K562 (cell line): ENCODE results near the gene ITPRIPL1. TPM values are rescaled to one million over a fixed set of nuclear protein-coding genes. Genes with fewer than 3 reads are reported as not detected.
A peak's percentile ranks its signal among the peaks of the same experiment; 100 is the strongest.

Experiments
- EZH2 ChIP-seq: IDR thresholded peaks from 2 replicates; pipeline ENCODE4 v1.6.1; 2012; ENCODE audit warnings: low read depth, mild to moderate bottlenecking, inconsistent platforms, low read length, borderline replicate concordance
- FOXK2 ChIP-seq, 2 experiments: fragments of 450-650 bp; IDR thresholded peaks in 1 of 2; conservative IDR thresholded peaks in 1 of 2; 2 replicates each; pipeline ENCODE4 v1.6.1; 2016; ENCODE audit warnings: low read depth in 2 of 2, mild to moderate bottlenecking in 1 of 2
- HMG20A ChIP-seq: fragments of 450-650 bp; formaldehyde crosslinking; conservative IDR thresholded peaks from 2 replicates; pipeline ENCODE4 v1.4.0; 2020; ENCODE audit warnings: mild to moderate bottlenecking, mixed read lengths
- ILF3 ChIP-seq: fragments of 450-650 bp; IDR thresholded peaks from 2 replicates; pipeline ENCODE4 v1.6.1; 2018; ENCODE audit warnings: antibody characterized with exemption, mild to moderate bottlenecking, moderate library complexity, borderline replicate concordance
- KAT2B ChIP-seq: IDR thresholded peaks from one replicate; pipeline ENCODE4 v1.6.1; 2012; ENCODE audit warnings: low read depth, mild to moderate bottlenecking, control low read depth, inconsistent platforms, low read length, moderate library complexity
- KHSRP ChIP-seq: fragments of 450-650 bp; IDR thresholded peaks from 2 replicates; pipeline ENCODE4 v1.6.1; 2017
- KLF10 ChIP-seq: fragments of 250-450 bp; sonication (Bioruptor Pico); IDR thresholded peaks from 2 replicates; pipeline ENCODE4 v1.6.1; 2021; ENCODE audit warnings: matching md5 sums
- NCOA6 ChIP-seq: fragments of 450-650 bp; IDR thresholded peaks from 2 replicates; pipeline ENCODE4 v1.6.1; 2017; ENCODE audit warnings: mild to moderate bottlenecking
- ZNF143 ChIP-seq: sonication (generic); formaldehyde crosslinking; IDR thresholded peaks from 2 replicates; pipeline ENCODE4 v1.9.0; 2022; ENCODE audit warnings: mild to moderate bottlenecking, missing genetic modification reagents
- ZNF146 ChIP-seq: IDR thresholded peaks from one replicate; pipeline ENCODE4 v1.6.1; 2018; ENCODE audit warnings: missing compliant biosample characterization; ENCODE audit not compliant: unreplicated experiment
- ZNF3 ChIP-seq: fragments of 250-450 bp; sonication (Bioruptor Pico); IDR thresholded peaks from 2 replicates; pipeline ENCODE4 v1.5.0; 2021; ENCODE audit warnings: mild to moderate bottlenecking, moderate library complexity
- ZNF384 ChIP-seq: IDR thresholded peaks from 2 replicates; pipeline ENCODE4 v1.6.1; 2012; ENCODE audit warnings: low read depth, low read length, improper control_type of control experiment
- ZNF778 ChIP-seq: fragments of 450-650 bp; formaldehyde crosslinking; IDR thresholded peaks from 2 replicates; pipeline ENCODE4 v1.4.0; 2020; ENCODE audit warnings: mild to moderate bottlenecking, moderate library complexity
- polyA plus RNA-seq, 8 experiments: library from polyadenylated mRNA; depleted of rRNA in 4 of 8; stranded (reverse) in 5 of 8; unstranded in 3 of 8; fragments of >200 nt; fragmentation: Nextera tagmentation in 2 of 8; fragmentation: Illumina TruSeq in 1 of 8; extraction: Ambion mirVana in 2 of 8; extraction: Trizol in 1 of 8; gene quantifications; 2 replicates each; pipeline versions ENCODE4 v1.2.1 to v1.2.3, GENCODE V29; 2011 to 2014; ENCODE audit warnings: inconsistent platforms in 1 of 8, missing spikeins in 1 of 8
- total RNA-seq, 7 experiments: library from RNA; depleted of rRNA in 6 of 7; stranded (reverse); fragments of >200 nt in 6 of 7; fragmentation: Illumina TruSeq in 2 of 7; extraction: Trizol in 2 of 7; gene quantifications; 2 replicates each; pipeline versions ENCODE4 v1.2.1 to v1.2.3, GENCODE V29; 2011 to 2021; ENCODE audit warnings: low replicate concordance in 1 of 7
- TF ChIP-seq, protein P1 (sequence below): IDR thresholded peaks from 2 replicates; pipeline ENCODE4 v1.6.1; 2011; ENCODE audit warnings: borderline replicate concordance, low read depth, mild to moderate bottlenecking, moderate library complexity, low read length; ENCODE audit not compliant: insufficient read depth, poor library complexity, severe bottlenecking
- TF ChIP-seq, protein P2 (sequence below), 2 experiments: IDR thresholded peaks; 2 replicates each; pipeline ENCODE4 v1.6.1; 2011; ENCODE audit warnings: borderline replicate concordance in 1 of 2, control low read depth in 1 of 2, low read depth in 1 of 2, low read length in 1 of 2, mild to moderate bottlenecking in 1 of 2, mixed read lengths in 1 of 2, moderate library complexity in 1 of 2; ENCODE audit not compliant: insufficient read depth in 1 of 2, insufficient read length in 1 of 2, poor library complexity in 1 of 2, severe bottlenecking in 1 of 2; ENCODE audit errors: extremely low read depth in 1 of 2
- TF ChIP-seq, protein P3 (sequence below): fragments of 250-450 bp; sonication (Bioruptor Pico); IDR thresholded peaks from 2 replicates; pipeline ENCODE4 v1.5.0; 2021; ENCODE audit warnings: mild to moderate bottlenecking, moderate library complexity
- TF ChIP-seq, protein P4 (sequence below): sonication (generic); formaldehyde crosslinking; IDR thresholded peaks from 2 replicates; pipeline ENCODE4 v1.9.0; 2022; ENCODE audit warnings: mild to moderate bottlenecking, missing genetic modification reagents
- TF ChIP-seq, protein P5 (sequence below): fragments of 250-450 bp; sonication (Bioruptor Pico); IDR thresholded peaks from 2 replicates; pipeline ENCODE4 v1.4.0; 2020; ENCODE audit warnings: mild to moderate bottlenecking

The ITPRIPL1 gene
- total and polyA plus RNA-seq, 9 of the 15 experiments (the other 6 are each of a cell fraction or from before 2014, with no cell fraction given), result 0.99 to 9.0 (median 6.4) TPM

DNA sequence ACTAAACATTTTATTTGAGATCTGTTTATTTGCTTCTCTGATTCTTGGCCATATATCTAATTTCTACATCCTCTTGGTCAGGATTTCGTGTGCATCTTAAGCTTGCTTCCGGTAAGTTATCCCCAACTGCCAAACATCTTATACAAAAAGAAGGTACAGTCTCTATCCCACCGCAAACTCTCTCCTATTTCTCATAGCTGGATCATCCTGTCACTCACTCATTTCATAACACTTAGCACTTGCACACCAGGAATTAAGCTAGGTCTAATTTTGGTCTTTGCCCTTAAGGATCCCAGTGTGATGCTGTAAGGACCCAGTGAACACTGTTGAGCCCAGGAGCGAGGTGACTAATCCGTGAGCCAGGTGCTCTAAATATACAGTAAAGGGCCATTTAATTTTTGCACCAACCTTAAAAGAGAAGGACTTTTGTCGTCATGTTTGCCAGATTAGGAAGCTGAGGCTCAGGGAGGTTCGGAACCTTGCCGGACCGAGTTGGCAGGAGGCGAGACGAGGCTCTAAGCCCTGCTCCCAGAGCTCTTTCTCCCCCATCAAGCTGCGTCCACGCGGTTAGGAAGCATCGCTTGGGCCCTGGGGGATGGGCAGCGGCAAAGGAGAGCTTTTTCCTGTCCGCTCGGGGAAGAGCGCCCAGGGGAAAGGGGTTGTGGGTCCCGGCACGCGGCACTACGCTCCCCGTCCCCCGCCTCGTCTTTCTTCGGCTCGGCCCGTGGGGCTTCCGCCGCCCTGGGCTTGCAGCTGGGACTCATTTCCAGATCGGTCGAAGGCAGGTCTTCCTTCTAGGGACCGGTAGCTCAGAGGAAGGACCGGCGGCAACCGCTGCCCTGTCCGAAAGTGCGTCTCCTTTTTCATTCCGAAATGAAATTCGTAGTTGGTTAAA, 4.1 kb upstream of the ITPRIPL1 start (continued):
- no peak for TF ChIP-seq KHSRP
- TF ChIP-seq, protein P1, sequence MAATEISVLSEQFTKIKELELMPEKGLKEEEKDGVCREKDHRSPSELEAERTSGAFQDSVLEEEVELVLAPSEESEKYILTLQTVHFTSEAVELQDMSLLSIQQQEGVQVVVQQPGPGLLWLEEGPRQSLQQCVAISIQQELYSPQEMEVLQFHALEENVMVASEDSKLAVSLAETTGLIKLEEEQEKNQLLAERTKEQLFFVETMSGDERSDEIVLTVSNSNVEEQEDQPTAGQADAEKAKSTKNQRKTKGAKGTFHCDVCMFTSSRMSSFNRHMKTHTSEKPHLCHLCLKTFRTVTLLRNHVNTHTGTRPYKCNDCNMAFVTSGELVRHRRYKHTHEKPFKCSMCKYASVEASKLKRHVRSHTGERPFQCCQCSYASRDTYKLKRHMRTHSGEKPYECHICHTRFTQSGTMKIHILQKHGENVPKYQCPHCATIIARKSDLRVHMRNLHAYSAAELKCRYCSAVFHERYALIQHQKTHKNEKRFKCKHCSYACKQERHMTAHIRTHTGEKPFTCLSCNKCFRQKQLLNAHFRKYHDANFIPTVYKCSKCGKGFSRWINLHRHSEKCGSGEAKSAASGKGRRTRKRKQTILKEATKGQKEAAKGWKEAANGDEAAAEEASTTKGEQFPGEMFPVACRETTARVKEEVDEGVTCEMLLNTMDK, result no peak
- no peak for TF ChIP-seq ZNF143 (CRISPR knock-in tag)
- no peak for TF ChIP-seq ZNF778
- no peak for TF ChIP-seq KLF10 (CRISPR knock-in tag)
- TF ChIP-seq ILF3, result no peak
- TF ChIP-seq ZNF146 (CRISPR knock-in tag), result no peak
- TF ChIP-seq KAT2B, result no peak
- TF ChIP-seq EZH2, result no peak
- TF ChIP-seq, protein P2, sequence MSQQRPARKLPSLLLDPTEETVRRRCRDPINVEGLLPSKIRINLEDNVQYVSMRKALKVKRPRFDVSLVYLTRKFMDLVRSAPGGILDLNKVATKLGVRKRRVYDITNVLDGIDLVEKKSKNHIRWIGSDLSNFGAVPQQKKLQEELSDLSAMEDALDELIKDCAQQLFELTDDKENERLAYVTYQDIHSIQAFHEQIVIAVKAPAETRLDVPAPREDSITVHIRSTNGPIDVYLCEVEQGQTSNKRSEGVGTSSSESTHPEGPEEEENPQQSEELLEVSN (IDR thresholded peaks at IDR 0.05; ENCODE audit: borderline replicate concordance in 1 of 2, extremely low read depth in 1 of 2, insufficient read depth in 1 of 2, insufficient read length in 1 of 2, low read depth in 1 of 2, low read length in 1 of 2, poor library complexity in 1 of 2, severe bottlenecking in 1 of 2), result peak; percentile 50 to 91
- TF ChIP-seq, protein P3, sequence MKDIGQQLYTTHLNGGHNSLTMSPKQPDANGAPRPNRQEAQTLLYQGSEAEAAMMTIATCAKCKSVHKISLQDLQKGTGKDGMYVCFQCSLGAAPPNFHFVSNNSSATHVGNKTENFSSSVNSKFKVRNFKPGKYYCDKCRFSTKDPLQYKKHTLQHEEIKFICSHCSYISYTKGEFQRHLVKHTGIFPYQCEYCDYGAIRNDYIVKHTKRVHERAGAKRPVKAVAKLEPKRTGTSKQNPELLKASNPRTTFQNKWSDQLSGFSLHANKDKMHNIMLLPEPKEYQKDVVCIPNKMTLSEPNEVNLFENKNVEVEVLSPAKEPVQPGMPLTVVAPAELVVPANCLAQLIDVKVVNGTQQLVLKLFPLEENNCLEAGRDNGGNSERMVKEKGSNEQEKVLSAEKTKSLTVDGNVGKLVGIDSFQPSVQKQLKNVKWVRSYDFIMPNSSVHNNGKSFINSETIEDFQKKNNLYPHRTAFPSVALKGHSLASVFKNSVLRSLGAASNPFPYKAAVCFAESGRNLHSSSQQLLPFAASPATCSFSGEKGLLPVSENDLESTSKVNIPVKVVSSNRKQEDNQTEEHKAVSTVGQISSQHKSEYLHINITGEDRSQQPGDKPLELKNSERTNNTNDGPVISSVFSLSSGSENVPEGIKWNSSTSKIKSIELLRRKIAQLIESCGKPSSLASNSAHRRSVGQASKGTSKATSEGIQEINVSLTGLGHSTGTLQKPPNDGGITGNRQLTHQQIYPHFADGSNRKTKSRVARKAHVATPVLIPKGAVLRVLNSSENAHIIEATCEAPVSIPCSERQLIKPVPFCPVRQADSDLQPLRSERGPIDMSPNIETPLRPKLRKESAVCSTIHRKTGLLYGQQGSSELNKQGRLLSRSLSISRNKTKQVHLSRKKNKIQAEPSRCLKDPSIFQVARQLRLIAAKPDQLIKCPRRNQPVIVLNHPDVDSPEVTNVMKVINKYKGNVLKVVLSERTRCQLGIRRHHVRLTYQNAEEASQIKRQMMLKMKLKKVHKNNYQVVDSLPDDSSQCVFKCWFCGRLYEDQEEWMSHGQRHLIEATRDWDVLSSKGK (CRISPR knock-in tag), result no peak
- no peak for TF ChIP-seq NCOA6
- no peak for TF ChIP-seq FOXK2 (conservative IDR thresholded peaks at IDR 0.05 in 1 of 2, IDR thresholded peaks at IDR 0.05 in 1 of 2; ENCODE audit: low read depth in 2 of 2)
- TF ChIP-seq ZNF3 (CRISPR knock-in tag), result no peak
- TF ChIP-seq ZNF384, result no peak
- TF ChIP-seq, protein P4, sequence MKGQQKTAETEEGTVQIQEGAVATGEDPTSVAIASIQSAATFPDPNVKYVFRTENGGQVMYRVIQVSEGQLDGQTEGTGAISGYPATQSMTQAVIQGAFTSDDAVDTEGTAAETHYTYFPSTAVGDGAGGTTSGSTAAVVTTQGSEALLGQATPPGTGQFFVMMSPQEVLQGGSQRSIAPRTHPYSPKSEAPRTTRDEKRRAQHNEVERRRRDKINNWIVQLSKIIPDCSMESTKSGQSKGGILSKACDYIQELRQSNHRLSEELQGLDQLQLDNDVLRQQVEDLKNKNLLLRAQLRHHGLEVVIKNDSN (CRISPR knock-in tag), result no peak
- TF ChIP-seq HMG20A (CRISPR knock-in tag), result no peak
- TF ChIP-seq, protein P5, sequence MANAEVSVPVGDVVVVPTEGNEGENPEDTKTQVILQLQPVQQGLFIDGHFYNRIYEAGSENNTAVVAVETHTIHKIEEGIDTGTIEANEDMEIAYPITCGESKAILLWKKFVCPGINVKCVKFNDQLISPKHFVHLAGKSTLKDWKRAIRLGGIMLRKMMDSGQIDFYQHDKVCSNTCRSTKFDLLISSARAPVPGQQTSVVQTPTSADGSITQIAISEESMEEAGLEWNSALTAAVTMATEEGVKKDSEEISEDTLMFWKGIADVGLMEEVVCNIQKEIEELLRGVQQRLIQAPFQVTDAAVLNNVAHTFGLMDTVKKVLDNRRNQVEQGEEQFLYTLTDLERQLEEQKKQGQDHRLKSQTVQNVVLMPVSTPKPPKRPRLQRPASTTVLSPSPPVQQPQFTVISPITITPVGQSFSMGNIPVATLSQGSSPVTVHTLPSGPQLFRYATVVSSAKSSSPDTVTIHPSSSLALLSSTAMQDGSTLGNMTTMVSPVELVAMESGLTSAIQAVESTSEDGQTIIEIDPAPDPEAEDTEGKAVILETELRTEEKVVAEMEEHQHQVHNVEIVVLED (CRISPR knock-in tag), result no peak
